Natural killer cell treated with Interleukin-12 subunit alpha and Interleukin-12 subunit beta and Interleukin-15 and Interleukin-18, amount 100 ng/mL, for 72 hours (primary cell): ENCODE results near the gene PLPPR3. TPM values are rescaled to one million over a fixed set of nuclear protein-coding genes. Genes with fewer than 3 reads are reported as not detected.
"Not testable (repeated sequence)": the region's sequence is repeated elsewhere in the genome, so short reads cannot be mapped to it uniquely, and the experiment has no call there.

Experiments
- ATAC-seq, 2 donors: fragments of 150-1000 bp; cut with Tn5 transposase in 1 of 2; sonication (Bioruptor Pico), chemical (Tn5 transposase) in 1 of 2; 2 replicates each; pipeline ENCODE4 v1.10.0; 2021
- DNase-seq: peaks from one replicate; pipeline ENCODE4 v3.0.0; 2022; ENCODE audit warnings: low spot score
- H3K27ac Mint-ChIP-seq, 2 donors: 1 replicate in 1 of 2; 2 replicates in 1 of 2; pipeline ENCODE4 v1.8.0; 2022; ENCODE audit warnings: mixed read lengths in 2 of 2, mild to moderate bottlenecking in 1 of 2, moderate library complexity in 1 of 2
- H3K27me3 Mint-ChIP-seq, 2 donors: 1 replicate in 1 of 2; 2 replicates in 1 of 2; pipeline ENCODE4 v1.8.0; 2022; ENCODE audit warnings: mixed read lengths in 2 of 2
- H3K36me3 Mint-ChIP-seq: one replicate; pipeline ENCODE4 v1.8.0; 2022; ENCODE audit warnings: mixed read lengths
- H3K4me1 Mint-ChIP-seq, 2 donors: 1 replicate in 1 of 2; 2 replicates in 1 of 2; pipeline ENCODE4 v1.8.0; 2022; ENCODE audit warnings: low read depth in 2 of 2, mixed read lengths in 2 of 2, mild to moderate bottlenecking in 1 of 2
- H3K4me3 Mint-ChIP-seq: one replicate; pipeline ENCODE4 v1.8.0; 2022; ENCODE audit warnings: mixed read lengths
- H3K9me3 Mint-ChIP-seq: 2 replicates; pipeline ENCODE4 v1.8.0; 2022; ENCODE audit warnings: mixed read lengths
- total RNA-seq, 2 donors: library from RNA; stranded (reverse); gene quantifications; one replicate each; pipeline ENCODE4 v1.2.3, GENCODE V29; 2022

PLPPR3 gene
- total RNA-seq, 2 donors from 2014 or later = not detected

DNA sequence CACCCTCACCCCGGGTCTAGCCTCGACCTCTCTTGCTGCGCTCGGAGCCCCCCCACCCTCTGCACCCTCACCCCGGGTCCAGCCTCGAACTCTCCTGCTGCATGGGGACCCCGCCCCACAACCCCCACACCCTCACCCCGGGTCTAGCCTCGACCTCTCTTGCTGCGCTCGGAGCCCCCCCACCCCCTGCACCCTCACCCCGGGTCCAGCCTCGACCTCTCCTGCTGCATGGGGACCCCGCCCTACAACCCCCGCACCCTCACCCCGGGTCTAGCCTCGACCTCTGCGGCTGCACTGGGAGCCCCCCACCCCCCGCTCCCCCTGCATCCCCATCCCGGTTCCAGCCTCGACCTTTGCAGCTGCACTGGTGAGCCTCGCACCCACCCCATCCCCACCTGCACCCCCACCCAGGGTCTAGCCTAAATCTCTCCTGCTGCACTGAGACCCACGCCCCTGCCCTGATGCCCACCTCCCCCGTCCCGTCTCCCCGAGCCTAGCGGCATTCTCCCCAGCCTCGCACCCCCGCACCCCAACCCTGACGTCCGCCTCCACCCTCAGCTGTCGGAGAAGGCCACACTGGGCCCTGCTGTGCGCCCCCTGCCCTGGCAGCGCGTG, 39.5 kb upstream of the PLPPR3 start:
- Mint-ChIP-seq H3K4me3 (no peak overlapping the region), H3K9me3 (no peaks in the 10 kb centered on the region), H3K27ac (no peak overlapping the region), H3K27me3 (peaks cover 0 to 10% of the 10 kb centered on the region in 2 donors), H3K36me3 (no peaks in the 10 kb centered on the region), H3K4me1 (peaks cover 10 to 11% of the 10 kb centered on the region in 2 donors)
- DNase-seq = no peak
- ATAC-seq = no peak

DNA sequence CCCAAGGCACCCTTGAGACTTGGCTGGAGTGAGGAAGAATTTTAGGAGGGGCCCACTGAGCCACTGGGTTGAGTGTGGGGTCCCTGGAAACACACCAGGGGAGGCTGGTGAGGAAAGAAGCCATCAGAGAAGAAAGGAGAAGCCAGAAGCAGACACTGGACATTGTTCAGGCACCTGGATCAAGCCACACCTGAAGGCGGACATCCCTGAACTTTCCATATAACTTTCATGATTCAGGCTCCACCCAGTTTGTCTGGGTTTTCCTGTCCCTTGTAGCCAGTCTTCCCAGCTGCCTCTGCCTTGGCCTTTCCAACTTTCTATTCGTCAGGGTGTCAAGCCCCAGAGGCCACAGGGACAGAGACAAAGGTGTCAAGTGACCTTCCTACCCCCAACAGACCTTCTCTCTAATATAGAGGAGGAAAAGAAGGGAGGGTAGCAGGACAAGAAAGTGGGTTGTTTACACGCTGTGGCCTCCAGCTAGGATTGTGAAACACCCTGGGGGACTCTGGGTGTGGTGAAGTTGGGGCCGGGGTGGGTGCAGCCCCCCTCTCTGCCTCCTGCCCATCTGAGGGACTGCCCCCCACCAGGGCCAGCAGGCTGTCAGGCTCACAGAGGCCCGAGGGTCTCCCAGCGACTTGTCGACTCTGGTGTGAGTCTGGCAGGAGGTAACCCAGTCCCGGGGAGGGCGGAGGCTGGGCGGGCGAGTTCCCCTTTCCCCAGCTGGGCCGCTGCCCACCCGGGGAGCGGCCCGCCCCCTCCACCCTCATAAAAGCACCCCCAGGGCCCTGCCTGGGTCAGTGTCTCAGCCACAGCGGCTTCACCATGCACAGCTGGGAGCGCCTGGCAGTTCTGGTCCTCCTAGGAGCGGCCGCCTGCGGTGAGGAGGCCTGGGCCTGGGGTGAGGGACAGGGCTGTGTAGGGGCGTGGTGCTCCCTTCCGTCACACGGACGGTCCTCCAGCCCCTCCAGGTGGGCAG, 37.4 kb upstream of the PLPPR3 start, which contains the start of gene CFD:
TSS of gene CFD (plus strand) at position 797 of the 976 bp plus-strand sequence. CDS start at position 823, 26 bp downstream.
- Mint-ChIP-seq H3K9me3 (no peaks in the 10 kb centered on the region), H3K27me3 (peaks cover 0 to 10% of the 10 kb centered on the region in 2 donors), H3K36me3 (no peaks in the 10 kb centered on the region), H3K27ac (no peak within 1 kb of the TSS), H3K4me1 (peaks cover 10 to 11% of the 10 kb centered on the region in 2 donors), H3K4me3 (no peak within 1 kb of the TSS)
- DNase-seq = no peak
- ATAC-seq = no peak

DNA sequence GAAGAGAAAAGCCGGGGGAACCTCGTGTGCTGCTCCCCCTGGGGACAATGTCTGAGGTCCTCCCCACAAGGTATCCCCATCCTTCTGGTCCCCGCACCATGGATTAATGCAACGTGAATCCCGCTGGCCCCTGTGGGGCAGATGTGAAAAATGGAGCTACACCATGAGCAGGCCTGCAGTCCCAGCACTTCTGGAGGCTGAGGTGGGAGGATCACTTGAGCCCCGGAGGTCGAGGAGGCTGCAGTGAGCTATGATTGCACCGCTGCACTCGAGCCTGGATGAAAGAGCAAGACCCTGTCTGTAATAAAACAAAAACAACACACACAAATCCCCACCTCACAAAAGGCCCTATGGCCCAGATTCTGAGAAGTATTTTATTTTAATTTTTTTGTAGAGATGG, 36.5 kb upstream of the PLPPR3 start:
- H3K4me3 Mint-ChIP-seq = no peak overlapping the region
- H3K27ac Mint-ChIP-seq = no peak overlapping the region
- H3K4me1 Mint-ChIP-seq = peaks cover 9 to 10% of the 10 kb centered on the region in 2 donors
- ATAC-seq (no peak), DNase-seq (no peak)
- H3K36me3 Mint-ChIP-seq = no peaks in the 10 kb centered on the region
- no peaks in the 10 kb centered on the region for H3K9me3 Mint-ChIP-seq
- H3K27me3 Mint-ChIP-seq = peaks cover 0 to 10% of the 10 kb centered on the region in 2 donors

DNA sequence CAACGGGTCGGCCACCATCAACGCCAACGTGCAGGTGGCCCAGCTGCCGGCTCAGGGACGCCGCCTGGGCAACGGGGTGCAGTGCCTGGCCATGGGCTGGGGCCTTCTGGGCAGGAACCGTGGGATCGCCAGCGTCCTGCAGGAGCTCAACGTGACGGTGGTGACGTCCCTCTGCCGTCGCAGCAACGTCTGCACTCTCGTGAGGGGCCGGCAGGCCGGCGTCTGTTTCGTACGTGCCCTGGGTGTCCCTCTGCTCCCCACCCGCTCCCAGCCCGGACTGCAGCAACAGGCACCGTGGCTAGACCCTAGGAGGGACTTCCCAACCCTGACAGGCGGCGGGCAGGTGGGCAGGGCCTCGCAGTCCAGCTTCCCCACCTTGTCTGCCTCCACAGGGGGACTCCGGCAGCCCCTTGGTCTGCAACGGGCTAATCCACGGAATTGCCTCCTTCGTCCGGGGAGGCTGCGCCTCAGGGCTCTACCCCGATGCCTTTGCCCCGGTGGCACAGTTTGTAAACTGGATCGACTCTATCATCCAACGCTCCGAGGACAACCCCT, 33.9 kb upstream of the PLPPR3 start:
- Mint-ChIP-seq H3K4me3 (no peak overlapping the region), H3K4me1 (peaks cover 0 to 3% of the 10 kb centered on the region in 2 donors), H3K27ac (no peak overlapping the region), H3K9me3 (no peaks in the 10 kb centered on the region), H3K27me3 (peaks cover 0 to 6% of the 10 kb centered on the region in 2 donors), H3K36me3 (no peaks in the 10 kb centered on the region)
- DNase-seq (no peak), ATAC-seq (no peak)

DNA sequence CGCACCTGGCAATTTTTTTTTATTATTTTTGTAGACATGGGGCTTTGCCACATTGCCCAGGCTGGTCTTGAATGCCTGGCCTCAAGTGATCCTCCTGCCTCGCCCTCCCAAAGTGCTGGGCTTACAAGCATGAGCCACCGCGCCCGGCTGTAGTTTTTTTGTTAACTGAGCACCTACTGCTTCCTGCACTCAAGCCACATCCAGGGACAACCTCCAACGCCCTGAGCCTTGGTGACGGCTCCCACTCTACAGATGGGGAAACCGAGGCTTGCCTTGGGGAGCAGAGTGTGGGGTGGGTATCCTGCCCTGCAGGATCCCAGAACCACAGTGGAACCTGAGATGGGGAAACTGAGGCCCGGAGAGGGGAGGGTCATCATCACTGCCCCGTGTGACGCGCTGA, 33.4 kb upstream of the PLPPR3 start:
- H3K36me3 Mint-ChIP-seq = no peaks in the 10 kb centered on the region
- H3K9me3 Mint-ChIP-seq = no peaks in the 10 kb centered on the region
- H3K27ac Mint-ChIP-seq = no peak overlapping the region
- H3K4me1 Mint-ChIP-seq = peaks cover 0 to 3% of the 10 kb centered on the region in 2 donors
- no peak for DNase-seq
- H3K27me3 Mint-ChIP-seq = peaks cover 0 to 6% of the 10 kb centered on the region in 2 donors
- no peak for ATAC-seq
- no peak overlapping the region for H3K4me3 Mint-ChIP-seq

DNA sequence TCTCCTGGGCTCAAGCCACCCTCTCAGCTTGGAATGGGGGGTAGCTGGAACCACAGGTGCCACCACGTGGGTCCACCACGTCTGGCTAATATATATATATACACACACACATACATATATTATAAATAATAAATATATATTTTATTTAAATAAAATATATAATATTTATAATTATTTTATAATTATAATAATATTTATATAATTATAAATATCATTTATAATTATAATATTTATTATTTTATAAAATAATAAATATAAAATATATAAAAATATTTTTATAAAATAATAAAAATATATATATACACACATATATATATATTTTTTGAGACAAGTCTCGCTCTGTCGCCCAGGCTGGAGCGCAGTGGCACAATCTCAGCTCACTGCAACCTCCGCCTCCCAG, 32.8 kb upstream of the PLPPR3 start:
- no peak for ATAC-seq
- no peaks in the 10 kb centered on the region for H3K9me3 Mint-ChIP-seq
- DNase-seq = no peak

DNA sequence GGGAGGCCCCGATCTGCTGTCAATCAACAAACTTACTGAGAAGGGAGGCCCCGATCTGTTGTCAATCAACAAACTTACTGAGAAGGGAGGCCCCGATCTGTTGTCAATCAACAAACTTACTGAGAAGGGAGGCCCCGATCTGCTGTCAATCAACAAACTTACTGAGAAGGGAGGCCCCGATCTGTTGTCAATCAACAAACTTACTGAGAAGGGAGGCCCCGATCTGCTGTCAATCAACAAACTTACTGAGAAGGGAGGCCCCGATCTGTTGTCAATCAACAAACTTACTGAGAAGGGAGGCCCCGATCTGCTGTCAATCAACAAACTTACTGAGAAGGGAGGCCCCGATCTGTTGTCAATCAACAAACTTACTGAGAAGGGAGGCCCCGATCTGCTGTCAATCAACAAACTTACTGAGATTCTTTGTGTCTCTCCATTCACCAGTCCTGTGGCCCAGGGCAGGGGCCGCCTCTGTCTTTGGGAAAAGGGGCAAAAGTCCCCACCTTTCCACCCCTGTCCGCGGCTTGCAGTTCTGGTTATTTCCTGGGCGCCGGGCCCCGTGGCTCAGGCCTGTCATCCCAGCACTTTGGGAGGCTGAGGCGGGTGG, 32.0 kb upstream of the PLPPR3 start:
- not testable (repeated sequence) for H3K27ac Mint-ChIP-seq, H3K27me3 Mint-ChIP-seq, H3K9me3 Mint-ChIP-seq, H3K36me3 Mint-ChIP-seq, H3K4me3 Mint-ChIP-seq, DNase-seq, H3K4me1 Mint-ChIP-seq, ATAC-seq

More for the DNA sequence above, 32.8 kb upstream of the PLPPR3 start:
- H3K4me1 Mint-ChIP-seq = peaks cover 0 to 3% of the 10 kb centered on the region in 2 donors
- H3K27me3 Mint-ChIP-seq = peaks cover 0 to 6% of the 10 kb centered on the region in 2 donors
- no peaks in the 10 kb centered on the region for H3K36me3 Mint-ChIP-seq
- no peak overlapping the region for H3K4me3 Mint-ChIP-seq
- no peak overlapping the region for H3K27ac Mint-ChIP-seq

DNA sequence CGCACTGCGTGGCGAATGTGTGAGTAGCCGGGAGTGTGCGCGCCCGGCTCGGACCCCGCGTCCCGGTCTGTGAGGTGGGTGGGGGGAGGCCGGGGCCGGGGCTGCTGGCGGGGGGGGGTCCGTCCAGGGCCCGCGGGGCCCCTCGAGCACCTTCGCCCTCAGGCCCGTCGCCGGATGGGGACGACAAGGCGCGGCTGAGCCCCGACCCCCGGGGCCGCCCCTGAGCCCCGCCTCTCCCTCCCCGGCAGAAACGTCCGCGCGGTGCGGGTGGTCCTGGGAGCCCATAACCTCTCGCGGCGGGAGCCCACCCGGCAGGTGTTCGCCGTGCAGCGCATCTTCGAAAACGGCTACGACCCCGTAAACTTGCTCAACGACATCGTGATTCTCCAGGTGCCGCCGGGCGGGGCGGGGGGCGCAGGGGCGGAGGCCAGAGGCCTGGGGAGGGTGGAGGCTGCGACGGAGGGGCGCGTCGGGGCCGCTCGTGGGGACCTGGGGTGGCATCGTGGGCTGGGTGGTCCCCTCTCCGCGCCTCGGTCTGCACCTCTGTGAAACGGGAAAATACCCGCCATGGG, 31.3 kb upstream of the PLPPR3 start:
- peaks cover 0 to 3% of the 10 kb centered on the region in 2 donors for H3K4me1 Mint-ChIP-seq
- no peaks in the 10 kb centered on the region for H3K36me3 Mint-ChIP-seq
- DNase-seq (no peak), ATAC-seq (peak in 1 of 2 donors; percentile 37)
- H3K4me3 Mint-ChIP-seq = no peak overlapping the region
- peaks cover 0 to 6% of the 10 kb centered on the region in 2 donors for H3K27me3 Mint-ChIP-seq
- no peak overlapping the region for H3K27ac Mint-ChIP-seq
- no peaks in the 10 kb centered on the region for H3K9me3 Mint-ChIP-seq

DNA sequence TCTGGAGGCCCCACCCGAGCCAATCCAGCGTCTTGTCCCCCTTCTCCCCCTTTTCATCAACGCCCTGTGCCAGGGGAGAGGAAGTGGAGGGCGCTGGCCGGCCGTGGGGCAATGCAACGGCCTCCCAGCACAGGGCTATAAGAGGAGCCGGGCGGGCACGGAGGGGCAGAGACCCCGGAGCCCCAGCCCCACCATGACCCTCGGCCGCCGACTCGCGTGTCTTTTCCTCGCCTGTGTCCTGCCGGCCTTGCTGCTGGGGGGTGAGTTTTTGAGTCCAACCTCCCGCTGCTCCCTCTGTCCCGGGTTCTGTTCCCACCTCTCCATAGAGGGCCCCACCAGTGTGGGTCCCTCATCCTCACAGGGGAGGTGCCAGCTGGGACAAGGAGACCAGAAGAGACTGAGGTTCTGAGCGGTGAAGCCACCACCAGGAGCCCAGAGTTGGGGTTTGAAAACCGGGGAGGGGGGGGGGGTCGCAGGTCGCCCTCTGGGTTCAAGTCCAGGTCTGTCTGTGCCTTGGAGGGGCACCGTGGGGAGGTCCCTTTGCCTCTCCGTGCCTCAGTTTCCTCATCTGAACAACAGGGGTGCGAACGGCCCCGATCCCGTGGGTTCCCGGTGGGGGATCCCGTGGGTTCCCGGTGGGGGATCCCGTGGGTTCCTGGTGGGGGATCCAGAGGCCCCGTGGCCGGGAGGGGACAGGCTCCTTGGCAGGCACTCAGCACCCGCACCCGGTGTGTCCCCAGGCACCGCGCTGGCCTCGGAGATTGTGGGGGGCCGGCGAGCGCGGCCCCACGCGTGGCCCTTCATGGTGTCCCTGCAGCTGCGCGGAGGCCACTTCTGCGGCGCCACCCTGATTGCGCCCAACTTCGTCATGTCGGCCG, 30.6 kb upstream of the PLPPR3 start, which contains the start of gene ELANE:
TSS of gene ELANE (plus strand) at position 168 of the 878 bp plus-strand sequence. CDS start at position 194, 26 bp downstream.
- Mint-ChIP-seq H3K27me3 (peaks cover 3 to 4% of the 10 kb centered on the region in 2 donors), H3K4me1 (peaks cover 0 to under 1% of the 10 kb centered on the region in 2 donors), H3K4me3 (no peak within 1 kb of the TSS), H3K36me3 (no peaks in the 10 kb centered on the region), H3K27ac (no peak within 1 kb of the TSS), H3K9me3 (no peaks in the 10 kb centered on the region)
- DNase-seq (no peak), ATAC-seq (no peak)

DNA sequence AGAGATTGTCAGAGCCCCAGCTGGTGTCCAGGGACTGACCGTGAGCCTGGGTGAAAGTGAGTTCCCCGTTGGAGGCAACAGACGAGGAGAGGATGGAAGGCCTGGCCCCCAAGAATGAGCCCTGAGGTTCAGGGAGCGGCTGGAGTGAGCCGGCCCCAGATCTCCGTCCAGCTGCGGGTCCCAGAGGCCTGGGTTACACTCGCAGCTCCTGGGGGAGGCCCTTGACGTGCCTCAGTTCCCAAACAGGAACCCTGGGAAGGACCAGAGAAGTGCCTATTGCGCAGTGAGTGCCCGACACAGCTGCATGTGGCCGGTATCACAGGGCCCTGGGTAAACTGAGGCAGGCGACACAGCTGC, 29.2 kb upstream of the PLPPR3 start:
- Mint-ChIP-seq H3K27ac (no peak overlapping the region), H3K27me3 (peaks cover 5 to 9% of the 10 kb centered on the region in 2 donors), H3K4me1 (peaks cover 0 to 4% of the 10 kb centered on the region in 2 donors), H3K4me3 (no peak overlapping the region), H3K9me3 (no peaks in the 10 kb centered on the region), H3K36me3 (no peaks in the 10 kb centered on the region)
- ATAC-seq (no peak), DNase-seq (no peak)

DNA sequence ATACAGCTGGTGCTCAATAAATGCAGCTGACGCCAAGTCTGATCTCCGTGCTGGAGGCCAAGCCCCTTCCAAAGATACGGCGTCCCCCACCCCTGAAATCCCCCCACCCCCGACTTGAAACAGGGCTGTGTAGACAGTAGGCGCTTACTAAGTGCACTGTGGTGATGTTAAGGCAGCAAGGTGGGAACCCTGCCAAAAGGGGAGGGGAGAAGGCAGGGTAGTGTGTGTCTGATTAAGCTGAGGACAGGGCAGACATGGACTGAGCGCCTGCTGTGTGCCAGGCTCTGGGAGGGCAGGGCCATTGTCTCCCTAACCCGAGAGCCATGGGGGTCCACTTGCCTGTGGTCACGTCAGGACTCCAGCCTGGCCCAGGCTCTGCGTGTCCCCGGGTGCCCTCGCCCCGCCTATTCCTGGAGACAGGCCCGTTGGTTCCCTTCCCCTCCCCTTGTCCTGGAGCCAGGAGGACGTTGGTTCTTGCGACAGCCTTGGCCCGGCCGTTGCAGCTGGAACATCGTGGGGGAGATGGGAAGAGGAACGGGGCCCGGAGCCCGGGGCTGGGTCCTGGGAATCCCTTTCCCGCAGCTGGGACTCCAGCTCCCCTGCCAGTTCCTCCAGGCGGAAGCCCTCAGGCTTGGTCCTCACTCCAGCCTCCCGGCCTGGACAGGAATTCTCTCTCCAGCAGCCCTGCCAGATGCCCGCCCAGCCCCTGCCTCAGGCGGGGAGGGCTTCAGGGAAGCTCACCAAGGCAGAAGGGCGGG, 28.6 kb upstream of the PLPPR3 start:
- ATAC-seq (peak in 1 of 2 donors; percentile 11), DNase-seq (no peak)
- Mint-ChIP-seq H3K27me3 (peaks cover 9 to 15% of the 10 kb centered on the region in 2 donors), H3K4me1 (peaks cover 0 to 4% of the 10 kb centered on the region in 2 donors), H3K9me3 (no peaks in the 10 kb centered on the region), H3K36me3 (no peaks in the 10 kb centered on the region), H3K27ac (no peak overlapping the region), H3K4me3 (no peak overlapping the region)

DNA sequence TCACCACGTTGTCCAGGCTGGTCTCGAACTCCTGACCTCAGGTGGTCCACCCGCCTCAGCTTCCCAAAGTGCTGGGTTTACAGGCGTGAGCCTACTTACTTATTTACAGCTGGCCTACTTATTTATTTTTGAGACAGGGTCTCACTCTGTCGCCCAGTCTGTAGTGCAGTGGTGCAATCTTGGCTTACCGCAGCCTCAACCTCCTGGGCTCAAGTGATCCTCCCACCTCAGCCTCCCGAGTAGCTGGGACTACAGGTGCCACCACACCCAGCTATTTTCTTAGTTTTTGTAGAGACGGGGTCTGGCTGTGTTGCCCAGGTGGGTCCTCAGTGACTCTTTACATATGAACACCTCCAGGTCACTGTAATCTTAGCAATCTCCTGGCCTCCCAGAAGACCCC, 27.4 kb upstream of the PLPPR3 start:
- not testable (repeated sequence) for H3K4me1 Mint-ChIP-seq, H3K27ac Mint-ChIP-seq, H3K4me3 Mint-ChIP-seq, H3K36me3 Mint-ChIP-seq, H3K9me3 Mint-ChIP-seq, ATAC-seq, DNase-seq
- peaks cover 13 to 15% of the 10 kb centered on the region in 2 donors for H3K27me3 Mint-ChIP-seq
